ENCODE results near the gene NFIA.

The NFIA gene

DNA sequence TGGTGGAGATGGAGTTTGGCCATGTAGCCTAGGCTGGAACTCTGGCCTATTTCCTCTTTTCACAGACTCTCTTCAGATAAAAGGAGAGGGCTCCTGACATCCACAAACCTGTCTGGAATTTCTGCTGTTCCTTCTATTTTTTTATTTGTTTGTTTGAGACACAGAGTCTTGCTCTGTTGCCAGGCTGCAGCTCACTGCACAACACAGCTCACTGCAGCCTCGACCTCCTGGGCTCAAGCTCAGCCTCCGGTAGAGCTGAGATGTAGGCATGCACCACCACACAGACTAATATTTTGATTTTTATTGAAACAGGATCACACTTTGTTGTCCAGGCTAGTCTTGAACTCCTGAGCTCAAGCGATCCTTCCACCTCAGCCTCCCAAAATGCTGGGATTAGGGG lies 411.6 kb downstream of the NFIA start:
- DNase-seq (ENCODE audit: low read depth), result no peak

DNA sequence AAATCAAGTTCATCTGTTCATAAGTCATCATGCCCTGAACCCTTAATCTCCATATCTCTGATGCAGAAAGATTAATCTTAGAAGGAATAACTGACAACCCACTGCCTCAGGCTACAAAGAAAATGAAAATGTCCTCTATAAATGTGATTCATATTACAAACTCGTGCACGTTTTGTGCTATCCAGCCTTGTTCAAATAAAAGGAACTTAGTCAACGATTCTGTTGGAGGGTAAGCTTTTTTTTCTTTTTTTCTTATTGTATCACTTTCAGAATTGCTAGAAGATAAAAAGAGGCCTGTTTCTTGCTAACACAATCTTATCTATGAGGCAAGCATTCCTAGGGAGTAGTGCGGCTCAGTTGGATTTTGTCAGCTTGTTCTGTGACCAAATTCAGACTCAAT lies 414.1 kb downstream of the NFIA start:
- no peak for DNase-seq (ENCODE audit: low read depth)

DNA sequence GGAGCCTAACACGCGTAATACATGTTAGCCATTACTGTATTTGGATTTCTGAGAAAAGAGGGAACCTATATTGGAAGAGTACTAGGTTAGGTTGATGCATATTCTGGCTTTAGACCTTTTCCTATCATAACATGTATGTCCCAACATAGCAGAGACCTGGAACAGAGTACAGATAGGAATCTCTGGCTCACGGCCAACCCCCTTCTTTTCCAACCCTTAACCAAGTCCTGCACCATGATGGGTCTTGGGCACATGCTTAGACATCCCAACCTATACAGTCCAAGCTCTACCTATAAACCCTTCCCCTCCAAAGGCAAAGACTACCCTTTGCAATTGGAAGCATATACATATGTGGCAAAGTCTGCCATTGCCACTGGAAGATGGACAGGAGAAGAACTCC lies 414.7 kb downstream of the NFIA start:
- DNase-seq (ENCODE audit: low read depth), result no peak

DNA sequence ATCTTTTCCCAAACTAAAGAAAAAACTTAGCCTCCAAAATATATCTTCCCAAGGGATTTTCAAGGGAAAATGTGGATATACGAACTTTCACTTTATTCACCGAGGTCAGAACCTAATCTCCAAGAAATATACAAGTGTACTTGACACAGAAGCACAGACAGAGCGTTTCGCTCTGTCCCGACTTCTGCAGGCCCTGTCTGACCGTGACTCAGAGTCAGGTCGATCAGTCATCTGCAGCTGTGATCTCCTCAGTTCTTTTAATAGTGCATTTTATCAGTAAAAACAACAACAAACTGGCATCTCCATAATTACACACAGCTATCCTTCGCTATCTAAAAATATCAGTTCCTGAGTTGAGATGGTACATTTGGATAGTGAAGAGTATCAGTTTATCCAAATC lies 416.0 kb downstream of the NFIA start:
- no peak for DNase-seq (ENCODE audit: low read depth)

DNA sequence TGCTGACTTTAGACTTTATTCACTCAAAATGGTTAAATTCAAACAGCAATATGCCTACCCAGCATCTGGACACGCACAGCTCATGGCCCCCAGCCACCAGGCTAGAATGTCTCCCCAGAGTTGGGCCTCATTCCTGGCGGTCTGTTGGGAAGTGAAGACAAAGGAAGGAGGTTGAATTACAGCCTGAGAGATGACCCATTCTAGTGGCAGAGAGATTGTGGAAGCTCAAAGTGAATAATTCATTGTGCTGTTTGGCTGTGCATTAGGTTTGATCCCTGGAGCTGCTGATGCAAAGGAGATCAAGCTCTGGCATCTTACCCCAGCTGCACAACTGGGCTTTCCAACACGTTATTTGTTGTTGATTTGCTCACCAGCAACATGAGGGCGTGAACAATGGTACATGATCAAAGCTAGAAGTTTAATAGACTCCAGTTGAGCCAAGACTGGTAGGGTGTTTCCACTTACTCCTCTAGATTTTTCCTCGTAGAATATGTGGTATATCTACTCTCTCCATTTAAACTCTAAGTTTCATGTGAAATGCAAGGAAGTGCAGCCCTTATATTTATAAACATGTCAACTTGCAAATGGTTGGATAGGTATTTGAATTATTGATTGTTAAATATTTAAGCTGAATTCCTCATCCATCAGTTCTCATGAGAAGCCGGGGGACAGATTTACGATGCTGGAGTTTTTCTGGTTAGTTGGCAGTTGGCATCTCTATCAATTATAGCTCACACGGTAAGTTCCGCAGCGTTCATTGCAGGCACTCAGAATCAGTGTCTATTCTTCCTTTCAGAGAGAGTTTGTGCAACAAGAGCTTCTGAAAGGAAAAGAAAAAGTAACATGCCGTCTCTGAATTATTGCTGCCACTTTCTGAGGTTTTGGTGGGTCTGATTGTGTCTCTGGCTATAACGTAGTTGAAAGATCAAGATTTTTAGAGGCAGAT lies 419.9 kb downstream of the NFIA start:
- DNase-seq (ENCODE audit: low read depth), result no peak

DNA sequence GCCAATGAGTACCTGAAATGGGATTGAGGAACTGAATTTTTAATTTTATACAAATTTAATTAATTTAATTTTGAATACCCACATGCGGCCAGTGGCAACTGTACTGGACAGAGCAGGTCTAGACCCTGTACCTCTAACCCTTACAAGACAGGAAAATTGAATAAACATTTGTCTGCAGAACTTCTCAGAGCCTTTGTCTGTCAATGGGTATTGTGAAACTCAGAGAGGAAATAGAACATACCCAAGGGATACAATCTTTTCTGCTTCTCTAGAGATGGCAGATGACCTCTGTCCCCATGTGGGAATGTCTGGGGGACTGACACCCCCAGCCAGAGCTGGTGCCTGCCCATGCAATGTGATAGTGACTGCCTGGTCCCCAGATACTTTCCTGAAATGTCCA lies 421.9 kb downstream of the NFIA start:
- no peak for DNase-seq (ENCODE audit: low read depth)

DNA sequence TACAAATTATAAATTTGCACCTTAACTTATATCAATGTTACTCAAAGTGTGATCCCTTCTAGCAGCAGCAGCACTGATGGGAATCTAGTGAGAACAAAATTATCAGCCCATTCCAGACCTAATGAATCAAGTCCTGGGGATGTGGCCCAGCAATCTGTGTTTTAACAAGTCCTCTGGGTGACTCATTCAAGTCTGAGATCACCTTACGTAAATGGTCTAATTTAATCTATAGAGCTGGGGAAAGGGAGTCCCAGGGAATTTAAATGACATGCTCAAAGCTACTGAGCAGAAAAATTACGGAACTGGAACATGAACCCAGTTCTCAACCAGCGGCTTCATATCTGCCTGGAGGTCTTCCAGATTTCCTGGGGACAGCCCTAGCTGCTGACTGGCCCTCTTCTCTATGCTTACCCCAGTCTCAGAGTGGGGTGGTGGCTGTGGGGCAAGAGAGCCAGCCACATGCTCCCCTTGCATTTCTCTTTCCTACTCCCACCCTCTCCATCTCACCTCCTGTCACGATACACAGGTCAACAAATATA lies 422.6 kb downstream of the NFIA start:
- no peak for DNase-seq (ENCODE audit: low read depth)

DNA sequence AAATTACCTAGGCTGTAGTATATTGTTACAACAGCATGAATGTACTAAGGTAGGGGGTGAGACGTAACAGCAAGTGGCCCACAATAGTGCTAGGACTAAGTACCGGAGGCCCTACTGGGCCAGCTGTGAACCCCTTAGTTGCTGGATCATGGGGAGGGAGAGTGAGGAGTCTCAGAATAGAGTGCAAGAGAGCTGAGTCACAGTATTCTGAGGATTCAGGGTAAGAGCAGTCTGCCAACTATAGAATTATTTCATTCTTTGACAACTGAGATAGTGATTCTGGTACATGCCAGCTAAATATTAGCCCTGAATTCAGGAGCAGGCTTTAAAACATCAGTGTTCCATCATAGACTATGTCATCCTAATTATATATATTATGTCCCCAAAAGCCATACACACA lies 423.9 kb downstream of the NFIA start:
- no peak for DNase-seq (ENCODE audit: low read depth)

DNA sequence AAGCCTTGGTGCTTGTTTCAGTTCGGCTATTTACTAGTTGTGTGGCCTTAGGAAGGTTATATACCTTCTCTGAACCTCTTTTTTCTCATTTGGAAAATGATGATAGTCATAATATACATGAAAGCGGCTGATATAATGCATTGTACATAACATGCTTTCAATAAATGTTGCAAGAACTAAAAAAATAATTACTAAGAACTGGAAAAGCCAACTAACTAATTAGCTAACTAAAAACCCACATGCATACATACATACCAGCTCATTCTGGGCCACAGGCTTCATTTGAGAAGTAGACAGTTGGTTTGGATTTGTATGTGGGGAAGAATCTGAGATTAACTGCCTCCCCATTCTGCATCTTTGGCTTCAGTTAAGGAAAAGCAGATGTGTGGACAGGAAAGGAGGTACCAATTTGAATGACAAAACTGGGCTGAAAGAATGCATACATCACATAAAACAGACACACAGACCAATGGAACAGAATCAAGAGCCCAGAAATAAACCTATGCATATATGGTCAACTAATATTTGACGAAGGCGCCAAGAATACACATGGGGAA lies 424.7 kb downstream of the NFIA start:
- DNase-seq (ENCODE audit: low read depth), result no peak
